Astrocyte (in vitro differentiated cells and primary cell): Measurements from ENCODE around the gene APLP1. TPM values are rescaled to one million over a fixed set of nuclear protein-coding genes. Genes with fewer than 3 reads are reported as not detected.

Experiments used
- DNase-seq: peaks from one replicate; pipeline ENCODE4 v3.0.0-alpha.2; 2010; ENCODE audit warnings: low read depth
- FAIRE-seq: peaks from 2 replicates; lab custom pipeline; 2011; peaks lifted over from hg19 to GRCh38; lab: Jason Lieb, UNC
- H2AFZ ChIP-seq: 2 replicates; pipeline ENCODE4 v1.6.0; 2012; ENCODE audit warnings: low read depth, low read length, inconsistent platforms
- H3K27ac ChIP-seq: 2 replicates; pipeline ENCODE4 v1.5.1; 2011; ENCODE audit warnings: low read depth, low read length, inconsistent platforms
- H3K27me3 ChIP-seq: 2 replicates; pipeline ENCODE4 v1.6.0; 2011; ENCODE audit warnings: low read length, inconsistent platforms; ENCODE audit not compliant: insufficient read depth
- H3K36me3 ChIP-seq: 2 replicates; pipeline ENCODE4 v1.5.1; 2011; ENCODE audit warnings: low read length, inconsistent platforms; ENCODE audit not compliant: insufficient read depth
- H3K4me1 ChIP-seq: 2 replicates; pipeline ENCODE4 v1.5.1; 2011; ENCODE audit warnings: low read length, inconsistent platforms; ENCODE audit not compliant: insufficient read depth
- H3K4me2 ChIP-seq: 2 replicates; pipeline ENCODE4 v1.6.0; 2012; ENCODE audit warnings: low read length, inconsistent platforms
- H3K4me3 ChIP-seq: 2 replicates; pipeline ENCODE4 v1.5.1; 2011; ENCODE audit warnings: low read depth, mild to moderate bottlenecking, low read length, inconsistent platforms; ENCODE audit not compliant: insufficient read depth
- H3K79me2 ChIP-seq: 2 replicates; pipeline ENCODE4 v1.6.0; 2012; ENCODE audit warnings: mild to moderate bottlenecking, low read length, inconsistent platforms; ENCODE audit not compliant: insufficient read depth
- H3K9ac ChIP-seq: 2 replicates; pipeline ENCODE4 v1.6.0; 2012; ENCODE audit warnings: mild to moderate bottlenecking, low read length, inconsistent platforms
- H3K9me3 ChIP-seq: 2 replicates; pipeline ENCODE4 v1.5.1; 2012; ENCODE audit warnings: low read depth, mild to moderate bottlenecking, low read length, inconsistent platforms; ENCODE audit not compliant: insufficient read depth
- H4K20me1 ChIP-seq: 2 replicates; pipeline ENCODE4 v1.6.0; 2012; ENCODE audit warnings: low read length, inconsistent platforms; ENCODE audit not compliant: insufficient read depth
- H3K27ac Mint-ChIP-seq: one replicate; pipeline ENCODE4 v1.8.0; 2021; ENCODE audit warnings: mild to moderate bottlenecking, mixed read lengths; ENCODE audit not compliant: unreplicated experiment
- H3K27me3 Mint-ChIP-seq: one replicate; pipeline ENCODE4 v1.8.0; 2021; ENCODE audit warnings: low read depth, mixed read lengths; ENCODE audit not compliant: unreplicated experiment
- H3K36me3 Mint-ChIP-seq: one replicate; pipeline ENCODE4 v1.8.0; 2021; ENCODE audit warnings: low read depth, mixed read lengths; ENCODE audit not compliant: unreplicated experiment
- H3K4me1 Mint-ChIP-seq: one replicate; pipeline ENCODE4 v1.8.0; 2021; ENCODE audit warnings: low read depth, mixed read lengths; ENCODE audit not compliant: unreplicated experiment
- H3K4me3 Mint-ChIP-seq: one replicate; pipeline ENCODE4 v1.8.0; 2021; ENCODE audit warnings: mild to moderate bottlenecking, moderate library complexity, mixed read lengths; ENCODE audit not compliant: unreplicated experiment
- H3K9me3 Mint-ChIP-seq: one replicate; pipeline ENCODE4 v1.8.0; 2021; ENCODE audit warnings: mild to moderate bottlenecking, mixed read lengths; ENCODE audit not compliant: unreplicated experiment
- CTCF ChIP-seq: IDR thresholded peaks from 2 replicates; pipeline ENCODE4 v1.5.1; 2011; ENCODE audit warnings: low read depth, mild to moderate bottlenecking, inconsistent platforms, low read length, moderate library complexity; ENCODE audit not compliant: insufficient read depth
- EZH2 ChIP-seq: IDR thresholded peaks from 2 replicates; pipeline ENCODE4 v1.6.1; 2012; ENCODE audit warnings: mild to moderate bottlenecking, low read length, inconsistent platforms; ENCODE audit not compliant: insufficient read depth
- total RNA-seq: library from RNA; stranded (reverse); gene quantifications from 2 replicates; pipeline ENCODE4 v1.2.1, GENCODE V29; 2021

Gene APLP1
- total RNA-seq, 1 donor from 2014 or later = 69.4 TPM

- Histone ChIP-seq H3K79me2 (no peaks in the 10 kb centered on the region), H3K36me3 (peaks cover 5% of the 10 kb centered on the region), H3K27me3 (no peaks in the 10 kb centered on the region), H3K27ac (no peak overlapping the region), H3K4me3 (no peak overlapping the region), H3K9me3 (no peaks in the 10 kb centered on the region), H3K9ac (no peak overlapping the region), H3K4me2 (no peak overlapping the region), H3K4me1 (no peaks in the 10 kb centered on the region), H2AFZ (no peak overlapping the region), H4K20me1 (peaks cover 5% of the 10 kb centered on the region)
- H3K27ac Mint-ChIP-seq = no peak overlapping the region
- H3K27me3 Mint-ChIP-seq = peaks cover 5% of the 10 kb centered on the region
- H3K4me1 Mint-ChIP-seq = no peaks in the 10 kb centered on the region
- no peak for DNase-seq
- no peak for FAIRE-seq
- H3K36me3 Mint-ChIP-seq = peaks cover 24% of the 10 kb centered on the region
- H3K4me3 Mint-ChIP-seq = no peak overlapping the region
- TF ChIP-seq CTCF (no peak), EZH2 (no peak)
- no peaks in the 10 kb centered on the region for H3K9me3 Mint-ChIP-seq
Observed at GRCh38 chr19:35885904-35886303, 17.5 kb downstream of the APLP1 start.

GRCh38 chr19:35887197-35887596 lies 18.8 kb downstream of the APLP1 start:
- Histone ChIP-seq H4K20me1 (peaks cover 5% of the 10 kb centered on the region), H3K4me2 (no peak overlapping the region), H3K27me3 (no peaks in the 10 kb centered on the region), H2AFZ (no peak overlapping the region), H3K36me3 (peaks cover 5% of the 10 kb centered on the region), H3K4me1 (no peaks in the 10 kb centered on the region), H3K27ac (no peak overlapping the region), H3K9me3 (no peaks in the 10 kb centered on the region), H3K79me2 (no peaks in the 10 kb centered on the region), H3K4me3 (no peak overlapping the region), H3K9ac (no peak overlapping the region)
- Mint-ChIP-seq H3K36me3 (peaks cover 26% of the 10 kb centered on the region), H3K27me3 (no peaks in the 10 kb centered on the region), H3K4me1 (no peaks in the 10 kb centered on the region), H3K4me3 (no peak overlapping the region), H3K27ac (no peak overlapping the region), H3K9me3 (no peaks in the 10 kb centered on the region)
- DNase-seq (no peak), FAIRE-seq (no peak)
- TF ChIP-seq CTCF = no peak
- TF ChIP-seq EZH2 = no peak

GRCh38 chr19:35888398-35888797 lies 20.0 kb downstream of the APLP1 start:
- no peak overlapping the region for H3K4me3 Mint-ChIP-seq
- no peak overlapping the region for H3K4me3 ChIP-seq

More at GRCh38 chr19:35888398-35888797, 20.0 kb downstream of the APLP1 start:
- Histone ChIP-seq H3K4me2 (no peak overlapping the region), H3K27ac (no peak overlapping the region), H3K4me1 (no peaks in the 10 kb centered on the region), H3K9me3 (no peaks in the 10 kb centered on the region), H3K79me2 (no peaks in the 10 kb centered on the region), H3K27me3 (no peaks in the 10 kb centered on the region), H3K36me3 (peaks cover 5% of the 10 kb centered on the region), H2AFZ (no peak overlapping the region), H4K20me1 (peaks cover 5% of the 10 kb centered on the region), H3K9ac (no peak overlapping the region)
- Mint-ChIP-seq H3K9me3 (no peaks in the 10 kb centered on the region), H3K36me3 (peaks cover 26% of the 10 kb centered on the region), H3K4me1 (peaks cover 2% of the 10 kb centered on the region), H3K27ac (no peak overlapping the region), H3K27me3 (no peaks in the 10 kb centered on the region)
- no peak for TF ChIP-seq EZH2
- no peak for TF ChIP-seq CTCF
- DNase-seq (no peak), FAIRE-seq (no peak)
